ENCODE measurements around the gene TBCD.

TBCD gene

DNA sequence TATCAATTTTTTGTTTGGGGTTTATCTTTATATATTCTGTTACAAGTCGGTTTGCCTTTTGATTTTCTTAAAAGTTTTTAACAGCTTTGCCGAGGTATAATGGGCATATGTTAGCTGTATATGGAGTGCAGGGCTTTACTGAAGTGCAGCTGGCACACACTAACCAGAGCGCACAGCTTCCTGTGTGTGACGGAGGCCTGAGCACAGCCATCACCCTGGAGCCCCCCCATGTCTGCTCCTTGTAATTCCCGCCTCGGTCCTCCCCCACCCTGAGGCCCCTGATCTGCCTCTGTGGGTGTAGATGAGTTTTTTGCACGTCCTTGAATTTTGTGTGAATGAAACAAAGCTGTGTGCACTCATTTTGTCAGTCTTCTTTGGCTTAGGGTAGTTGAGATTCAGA is 148.1 kb downstream of the TBCD start:
- no peak for DNase-seq
- intact Hi-C loops (cut with DNase I), result no loop called here

- intact Hi-C loops (cut with DNase I), result no loop called here
- DNase-seq, result no peak
Measured at GRCh38 chr17:82900741-82901140, 148.9 kb downstream of the TBCD start.

GRCh38 chr17:82901356-82901755 is 149.5 kb downstream of the TBCD start:
- no peak for DNase-seq
- intact Hi-C loops (cut with DNase I), result no loop called here

DNA sequence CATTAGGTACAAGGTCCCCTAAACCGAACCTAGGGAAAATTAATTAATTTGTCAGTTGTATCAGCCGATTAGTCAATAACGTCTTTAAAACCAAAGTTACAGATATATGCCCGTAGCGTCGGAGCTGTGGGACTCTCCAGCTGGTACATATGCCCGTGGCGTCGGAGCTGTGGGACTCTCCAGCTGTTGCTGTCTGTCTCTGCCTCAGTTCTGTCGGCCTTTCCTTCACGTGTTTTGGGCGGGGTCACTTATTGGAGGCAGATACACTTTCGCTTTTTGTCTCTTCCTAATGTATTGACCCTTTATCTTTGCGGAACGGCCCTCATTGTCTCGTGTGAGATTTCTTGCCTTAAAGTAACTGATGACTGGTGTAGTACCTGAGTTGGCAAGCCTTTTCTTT is 150.0 kb downstream of the TBCD start:
- DNase-seq, result no peak
- intact Hi-C loops (cut with DNase I), result no loop called here

DNA sequence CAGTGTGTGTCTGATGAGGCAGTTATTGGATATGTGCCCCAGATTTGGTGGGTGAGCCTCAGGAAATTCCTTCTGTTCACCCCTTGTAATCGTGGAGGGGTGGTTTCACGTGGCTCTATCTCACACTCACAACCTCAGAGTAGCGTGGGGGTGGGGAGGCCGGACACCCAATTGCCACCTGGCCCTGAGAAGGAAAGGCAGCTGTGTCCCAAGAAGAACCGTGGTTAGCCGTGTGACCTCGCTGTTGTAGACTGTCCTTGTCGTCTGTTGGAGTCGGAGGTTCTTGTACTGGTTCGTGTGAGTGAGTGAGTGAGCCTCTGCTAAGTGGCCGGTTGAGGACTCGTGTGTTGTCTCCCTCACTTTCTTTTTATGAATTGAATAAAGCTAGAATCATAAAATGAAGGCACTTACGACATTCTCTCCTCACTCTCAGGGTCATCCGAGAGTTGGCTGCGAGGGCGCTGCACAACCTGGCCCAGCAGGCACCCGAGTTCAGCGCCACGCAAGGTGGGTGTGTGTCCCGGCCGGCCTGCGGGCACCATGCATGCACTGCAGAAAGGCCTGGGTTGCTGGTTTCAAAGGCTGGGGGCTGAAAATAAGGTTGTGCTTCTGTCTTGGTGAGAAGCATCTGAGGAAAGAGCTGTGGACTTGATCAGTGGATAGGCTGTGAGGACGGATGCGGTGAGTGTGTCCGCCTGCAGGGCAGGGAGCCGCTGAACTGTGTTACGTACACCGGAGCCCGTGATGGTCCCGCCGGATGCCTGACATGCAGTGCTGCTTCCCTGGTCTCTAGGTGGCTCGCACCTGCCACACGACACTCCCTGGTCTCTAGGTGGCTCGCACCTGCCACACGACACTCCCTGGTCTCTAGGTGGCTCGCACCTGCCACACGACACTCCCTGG is 151.4 kb downstream of the TBCD start:
- no peak for DNase-seq

GRCh38 chr17:82905130-82905529 is 153.3 kb downstream of the TBCD start:
- no peak for DNase-seq
- intact Hi-C loops (cut with DNase I), result no loop called here

More for the DNA sequence above, 151.4 kb downstream of the TBCD start:
- intact Hi-C loops (cut with DNase I), result no loop called here

DNA sequence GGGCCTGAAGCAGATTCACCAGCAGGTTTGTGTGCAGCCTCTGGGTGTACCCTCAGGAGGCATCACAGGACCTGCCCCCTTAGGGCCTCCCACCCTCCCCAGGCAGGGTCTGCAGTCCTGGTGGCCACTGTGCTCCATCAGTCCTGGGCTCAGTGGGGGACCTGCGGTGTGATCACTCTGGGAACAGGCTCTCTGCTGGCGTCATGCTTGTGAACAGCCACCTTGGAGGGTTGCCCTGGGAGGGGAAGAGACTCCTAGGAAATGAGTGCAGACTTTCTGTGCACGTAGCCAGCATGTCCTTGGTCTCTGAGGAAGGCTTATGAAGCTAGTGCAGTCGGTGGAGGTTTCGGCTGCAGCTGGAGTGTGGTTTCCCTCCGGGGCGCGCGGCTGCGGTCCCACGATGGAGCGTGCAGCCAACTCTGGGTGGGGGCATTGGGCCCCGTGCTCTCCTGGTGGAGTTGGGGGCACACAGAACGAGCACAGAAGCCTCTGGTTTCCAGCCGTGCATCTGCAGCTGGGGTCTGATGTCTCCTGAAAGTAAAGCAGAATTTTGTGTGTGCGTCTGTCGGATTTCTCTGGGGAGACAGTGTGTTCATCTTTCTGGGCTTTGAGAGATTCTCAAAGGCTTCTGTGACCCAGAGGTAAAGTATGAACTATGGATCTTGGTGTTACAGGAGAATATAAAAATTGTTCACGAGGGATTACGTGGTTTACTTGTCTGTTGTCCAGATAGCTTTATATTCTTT is 156.1 kb downstream of the TBCD start:
- intact Hi-C loops (cut with DNase I), result no loop called here

GRCh38 chr17:82908543-82909160 is 156.8 kb downstream of the TBCD start:
- no peak for DNase-seq
- intact Hi-C loops (cut with DNase I), result no loop called here

More for the DNA sequence above, 156.1 kb downstream of the TBCD start:
- DNase-seq, result no peak

DNA sequence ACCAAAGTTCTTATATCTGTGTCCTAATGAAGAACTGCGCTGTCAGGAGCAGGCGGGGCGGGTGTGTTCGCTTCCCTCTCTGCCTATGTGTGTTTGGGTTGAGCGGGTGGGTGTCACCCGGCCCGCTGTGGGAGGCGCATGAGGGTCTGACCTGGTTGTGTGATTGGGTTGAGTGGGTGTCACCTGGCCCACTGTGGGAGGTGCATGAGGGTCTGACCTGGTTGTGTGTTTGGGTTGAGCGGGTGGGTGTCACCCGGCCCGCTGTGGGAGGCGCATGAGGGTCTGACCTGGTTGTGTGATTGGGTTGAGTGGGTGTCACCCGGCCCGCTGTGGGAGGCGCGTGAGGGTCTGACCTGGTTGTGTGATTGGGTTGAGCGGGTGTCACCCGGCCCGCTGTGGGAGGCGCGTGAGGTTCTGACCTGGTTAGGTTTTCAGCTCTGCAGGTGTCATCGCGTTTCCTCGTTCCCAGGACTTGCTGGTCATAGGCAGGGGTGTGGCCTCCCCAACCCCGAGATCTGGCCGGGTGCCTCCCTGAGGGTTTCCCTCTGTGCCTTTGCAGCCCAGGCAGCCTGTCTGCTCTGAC is 157.5 kb downstream of the TBCD start:
- peak in 39 of 42 donors; percentile 27 to 83 (median 64) for DNase-seq
- intact Hi-C loops (cut with DNase I), result no loop called here

- DNase-seq, result no peak
- intact Hi-C loops (cut with DNase I), result loop anchor here (10.0 kb wide), 1 partner anchor 125 kb away; no protein-coding TSS in a partner anchor
Measured at GRCh38 chr17:82910041-82910481, 158.2 kb downstream of the TBCD start.

GRCh38 chr17:82910770-82911169 is 158.9 kb downstream of the TBCD start:
- no peak for DNase-seq
- intact Hi-C loops (cut with DNase I), result loop anchor here (10.0 kb wide), 1 partner anchor 126 kb away; no protein-coding TSS in a partner anchor

- DNase-seq, result peak in 7 of 42 donors; percentile 22 to 52 (median 37)
- intact Hi-C loops (cut with DNase I), result loop anchor here (10.0 kb wide), 1 partner anchor 127 kb away; no protein-coding TSS in a partner anchor
Measured at GRCh38 chr17:82911822-82912221, 160.0 kb downstream of the TBCD start.

DNA sequence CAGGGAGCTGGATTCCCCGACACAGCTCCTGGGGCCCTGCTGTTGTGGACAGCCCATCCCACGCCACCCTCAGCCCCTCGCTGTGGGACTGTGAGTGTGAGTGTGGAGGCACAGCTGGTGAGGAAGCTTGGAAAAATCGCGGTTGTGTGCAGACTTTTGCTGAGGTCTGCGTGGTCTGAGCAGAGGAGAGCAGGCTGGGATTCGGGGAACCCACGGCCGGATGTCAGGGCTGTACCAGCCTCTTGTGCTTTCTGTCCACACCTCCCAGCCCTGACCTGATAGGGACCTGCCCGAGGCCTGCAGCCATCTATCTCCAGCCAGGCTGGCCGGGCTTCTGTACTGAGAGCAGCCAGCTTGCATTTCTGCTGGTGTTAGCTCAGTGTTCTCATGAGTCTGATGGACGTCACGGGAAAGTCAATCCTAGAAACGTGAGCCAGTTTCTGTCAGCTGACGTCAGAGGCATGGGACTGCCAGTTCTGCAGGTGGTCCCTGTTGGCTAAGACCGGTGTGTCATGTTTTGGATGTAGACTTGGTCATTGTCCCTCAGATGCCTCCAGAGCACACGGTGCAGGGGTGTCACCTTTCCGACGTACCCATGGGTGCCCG is 160.7 kb downstream of the TBCD start:
- no peak for DNase-seq
- intact Hi-C loops (cut with DNase I), result loop anchor here (10.0 kb wide), 1 partner anchor 128 kb away; no protein-coding TSS in a partner anchor

GRCh38 chr17:82913304-82914043 is 161.6 kb downstream of the TBCD start:
- intact Hi-C loops (cut with DNase I), result loop anchor here (10.0 kb wide), 1 partner anchor 129 kb away; no protein-coding TSS in a partner anchor

GRCh38 chr17:82914375-82914774 is 162.5 kb downstream of the TBCD start:
- intact Hi-C loops (cut with DNase I), result loop anchor here (10.0 kb wide), 1 partner anchor 130 kb away; no protein-coding TSS in a partner anchor

More at GRCh38 chr17:82913304-82914043, 161.6 kb downstream of the TBCD start:
- peak in 1 of 42 donors; percentile 18 for DNase-seq

DNA sequence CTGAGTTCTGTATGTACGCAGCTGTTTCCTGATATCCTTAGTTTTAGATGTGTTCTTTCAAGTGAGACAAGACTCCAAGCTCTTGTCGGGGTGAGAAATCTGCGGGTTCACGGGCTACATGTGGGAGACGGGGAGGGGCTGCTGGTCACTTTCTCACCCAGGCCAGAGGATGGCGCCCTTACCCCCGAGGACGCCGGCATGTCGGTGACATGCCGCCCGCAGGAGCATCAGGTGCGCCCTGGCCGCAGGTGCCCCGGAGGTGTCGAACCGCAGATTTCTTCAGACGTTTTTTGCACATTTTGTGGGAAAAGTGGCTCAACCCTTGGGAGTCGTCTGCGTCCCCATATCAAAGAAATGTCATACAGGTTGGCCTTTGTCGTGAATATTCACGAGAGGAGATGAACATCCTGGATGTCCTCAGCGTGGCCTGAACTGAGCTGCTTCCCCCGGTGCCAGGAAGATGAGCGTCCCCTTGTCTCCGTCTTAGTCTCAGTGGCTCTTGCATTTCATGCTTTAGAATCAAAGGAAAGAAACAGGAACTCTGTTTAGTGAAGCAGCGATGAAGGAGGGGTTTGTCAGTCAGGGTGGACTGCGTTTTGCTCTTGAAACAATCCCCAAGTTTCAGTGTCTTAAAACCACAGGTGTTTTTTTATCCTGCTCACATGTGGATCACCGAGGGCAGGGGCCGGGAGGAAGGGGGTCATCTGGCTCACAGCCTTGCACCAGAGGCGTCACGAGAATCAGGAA is 163.3 kb downstream of the TBCD start:
- DNase-seq, result no peak
- intact Hi-C loops (cut with DNase I), result loop anchor here (10.0 kb wide), 1 partner anchor 130 kb away; no protein-coding TSS in a partner anchor

More at GRCh38 chr17:82914375-82914774, 162.5 kb downstream of the TBCD start:
- no peak for DNase-seq

DNA sequence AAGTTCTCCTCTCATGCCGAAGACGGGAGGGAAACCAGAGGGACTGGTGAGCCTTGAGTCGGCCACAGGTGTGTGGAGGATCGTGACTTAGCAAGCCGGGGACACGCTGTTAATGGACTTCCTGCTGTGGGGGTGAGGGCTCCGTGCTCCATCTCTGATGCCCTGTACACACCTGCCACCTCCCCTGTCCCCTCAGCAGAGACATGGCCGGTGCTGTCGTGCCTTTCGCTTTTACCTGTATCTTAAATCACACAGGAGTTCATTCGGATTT is 163.8 kb downstream of the TBCD start:
- no peak for DNase-seq
- intact Hi-C loops (cut with DNase I), result loop anchor here (10.0 kb wide), 1 partner anchor 131 kb away; no protein-coding TSS in a partner anchor
